HepG2 (cell line): Measurements from ENCODE around the gene SCFD2.

Source experiments
- BCLAF1 ChIP-seq: fragments of 450-650 bp; IDR thresholded peaks from 2 replicates; pipeline ENCODE4 v1.6.1; 2017; ENCODE audit warnings: mild to moderate bottlenecking
- CREB1 ChIP-seq, 2 experiments: fragments of 450-650 bp in 1 of 2; IDR thresholded peaks; 2 replicates each; pipeline ENCODE4 v1.6.1; 2016 to 2017; ENCODE audit warnings: control low read depth in 1 of 2, mild to moderate bottlenecking in 1 of 2, missing compliant biosample characterization in 1 of 2, missing genetic modification characterization in 1 of 2
- ETV6 ChIP-seq: sonication (generic); formaldehyde crosslinking; conservative IDR thresholded peaks from 2 replicates; pipeline ENCODE4 v1.4.0; 2020; ENCODE audit warnings: missing genetic modification reagents
- FOXO4 ChIP-seq: sonication (generic); formaldehyde crosslinking; conservative IDR thresholded peaks from 2 replicates; pipeline ENCODE4 v1.8.1; 2023; ENCODE audit warnings: missing genetic modification reagents
- HIC2 ChIP-seq: sonication (generic); formaldehyde crosslinking; IDR thresholded peaks from 2 replicates; pipeline ENCODE4 v1.9.0; 2022; ENCODE audit warnings: low read depth, missing genetic modification reagents
- NPAS2 ChIP-seq: sonication (generic); formaldehyde crosslinking; IDR thresholded peaks from 2 replicates; pipeline ENCODE4 v1.8.0; 2022; ENCODE audit warnings: mild to moderate bottlenecking, missing genetic modification reagents, borderline replicate concordance
- PHF8 ChIP-seq: sonication (generic); formaldehyde crosslinking; IDR thresholded peaks from 2 replicates; pipeline ENCODE4 v1.5.0; 2020; ENCODE audit warnings: missing genetic modification reagents
- POLR2A ChIP-seq, 2 experiments: IDR thresholded peaks; 2 replicates each; pipeline ENCODE4 v1.6.1; 2011; ENCODE audit warnings: low read depth in 2 of 2, low read length in 2 of 2, mild to moderate bottlenecking in 1 of 2, moderate library complexity in 1 of 2; ENCODE audit not compliant: insufficient read depth in 1 of 2
- TIGD3 ChIP-seq: sonication (generic); formaldehyde crosslinking; IDR thresholded peaks from 2 replicates; pipeline ENCODE4 v1.5.1; 2020; ENCODE audit warnings: mild to moderate bottlenecking, missing genetic modification reagents, borderline replicate concordance
- ZNF160 ChIP-seq: sonication (generic); formaldehyde crosslinking; IDR thresholded peaks from 2 replicates; pipeline ENCODE4 v1.8.0; 2022; ENCODE audit warnings: mild to moderate bottlenecking, inconsistent platforms, missing genetic modification reagents
- ZNF232 ChIP-seq: sonication (generic); formaldehyde crosslinking; IDR thresholded peaks from 2 replicates; pipeline ENCODE4 v1.4.0; 2020; ENCODE audit warnings: missing genetic modification reagents, borderline replicate concordance
- ZNF274 ChIP-seq: sonication (generic); formaldehyde crosslinking; IDR thresholded peaks from 2 replicates; pipeline ENCODE4 v1.5.1; 2020; ENCODE audit warnings: mild to moderate bottlenecking, missing genetic modification reagents
- ZNF530 ChIP-seq: sonication (generic); formaldehyde crosslinking; IDR thresholded peaks from 2 replicates; pipeline ENCODE4 v1.5.0; 2020; ENCODE audit warnings: low read depth, mild to moderate bottlenecking, missing genetic modification reagents

GRCh38 chr4:52945982-52946381 is 419.9 kb downstream of the SCFD2 start:
- TF ChIP-seq ZNF232 (no peak), ZNF160 (CRISPR knock-in tag) (no peak), CREB1 (IDR thresholded peaks at IDR 0.05) (no peak), CREB1 (CRISPR knock-in tag; IDR thresholded peaks at IDR 0.05) (no peak), POLR2A (IDR thresholded peaks at IDR 0.05; ENCODE audit: insufficient read depth in 1 of 2, low read depth in 2 of 2, low read length in 2 of 2) (no peak), HIC2 (CRISPR knock-in tag) (no peak), BCLAF1 (no peak), PHF8 (CRISPR knock-in tag) (no peak), FOXO4 (CRISPR knock-in tag) (no peak), NPAS2 (CRISPR knock-in tag) (no peak), ZNF274 (CRISPR knock-in tag) (no peak), ETV6 (CRISPR knock-in tag) (no peak), TIGD3 (CRISPR knock-in tag) (no peak), ZNF530 (CRISPR knock-in tag) (no peak)
